K562 (cell line): ENCODE data around the gene FAM78A. TPM values are rescaled to one million over a fixed set of nuclear protein-coding genes. Genes with fewer than 3 reads are reported as not detected.
A peak's percentile ranks its signal among the peaks of the same experiment; 100 is the strongest.

ENCODE experiments used
- ATAC-seq: fragments of 200-7000 bp; cut with Tn5 transposase; 3 replicates; pipeline ENCODE4 v1.9.1; 2020; ENCODE audit warnings: moderate library complexity
- BruUV-seq: library from RNA; stranded (reverse); fragments of 400-500 nt; replicated peaks from 2 replicates; lab custom pipeline; 2021; lab: Mats Ljungman, UMichigan
- CTCF ChIA-PET: fragments of 300-600 bp; formaldehyde crosslinking; extraction: SDS; loops from one replicate; lab custom pipeline; 2021; ENCODE audit warnings: low intra/inter-chr PET ratio; lab: Yijun Ruan, JAX
- POLR2A ChIA-PET: fragments of 300-600, 350-650 bp; sonication (Branson Sonifier 250); formaldehyde crosslinking; extraction: SDS; loops from one replicate; lab custom pipeline; 2021; ENCODE audit warnings: antibody characterized with exemption, inconsistent platforms; lab: Yijun Ruan, JAX
- DNase-seq, 4 experiments: peaks; one replicate each; pipeline versions ENCODE4 v3.0.0 to v3.0.0-alpha.2; 2011 to 2018; ENCODE audit warnings: low spot score in 3 of 4, mixed read lengths in 3 of 4; ENCODE audit errors: extremely low read depth in 1 of 4
- FAIRE-seq: peaks from 2 replicates; lab custom pipeline; 2011; peaks lifted over from hg19 to GRCh38; lab: Jason Lieb, UNC
- H2AFZ ChIP-seq: 2 replicates; pipeline ENCODE4 v1.6.0; 2011; ENCODE audit warnings: low read depth, low read length, control low read depth, inconsistent platforms
- H3K27ac ChIP-seq: fragments of 200-600 bp; 3 replicates; pipeline ENCODE4 v1.8.0; 2011; ENCODE audit warnings: low read depth, mild to moderate bottlenecking, control low read depth, inconsistent platforms, low read length, moderate library complexity, mixed read lengths; ENCODE audit errors: extremely low read depth
- H3K27me3 ChIP-seq, 2 experiments: fragments of 300-600 bp in 1 of 2; 2 replicates in 1 of 2; 3 replicates in 1 of 2; pipeline versions ENCODE4 v1.6.0 to v1.8.0; 2011; ENCODE audit warnings: inconsistent platforms in 2 of 2, low read length in 2 of 2, mild to moderate bottlenecking in 1 of 2, mixed read lengths in 1 of 2, moderate library complexity in 1 of 2; ENCODE audit not compliant: control insufficient read depth in 2 of 2, insufficient read depth in 2 of 2
- H3K36me3 ChIP-seq: fragments of 300-600 bp; 3 replicates; pipeline ENCODE4 v1.8.0; 2011; ENCODE audit warnings: mild to moderate bottlenecking, low read length, inconsistent platforms; ENCODE audit not compliant: control insufficient read depth, insufficient read depth
- H3K4me1 ChIP-seq, 2 experiments: fragments of 200-600 bp in 1 of 2; replicated peaks in 1 of 2; 2 replicates in 1 of 2; 3 replicates in 1 of 2; pipeline versions ENCODE4 v1.5.1 to v1.8.0; 2011; ENCODE audit warnings: inconsistent platforms in 2 of 2, low read length in 2 of 2, mild to moderate bottlenecking in 1 of 2, mixed read lengths in 1 of 2, moderate library complexity in 1 of 2; ENCODE audit not compliant: control insufficient read depth in 2 of 2, insufficient read depth in 2 of 2
- H3K4me2 ChIP-seq: 2 replicates; pipeline ENCODE4 v1.6.1; 2011; ENCODE audit warnings: low read length, control low read depth, inconsistent platforms, mixed read lengths; ENCODE audit not compliant: insufficient read depth
- H3K4me3 ChIP-seq: fragments of 200-600 bp; sonication (generic), shearing (Covaris generic); 2 replicates; pipeline ENCODE4 v1.5.1; 2016; ENCODE audit warnings: control low read depth, inconsistent platforms
- H3K79me2 ChIP-seq: fragments of 200-600 bp; 3 replicates; pipeline ENCODE4 v1.8.0; 2011; ENCODE audit warnings: low read length, inconsistent platforms; ENCODE audit not compliant: control insufficient read depth, insufficient read depth
- H3K9ac ChIP-seq, 2 experiments: 2 replicates each; pipeline versions ENCODE4 v1.6.0 to v1.6.1; 2011; ENCODE audit warnings: low read depth in 2 of 2, low read length in 2 of 2, control low read depth in 1 of 2, inconsistent platforms in 1 of 2, mild to moderate bottlenecking in 1 of 2, mixed read lengths in 1 of 2; ENCODE audit not compliant: insufficient read depth in 1 of 2
- H3K9me1 ChIP-seq: one replicate; pipeline ENCODE4 v1.6.0; 2011; ENCODE audit warnings: inconsistent platforms, mild to moderate bottlenecking, low read length, moderate library complexity; ENCODE audit not compliant: control insufficient read depth, insufficient read depth
- H3K9me3 ChIP-seq: replicated peaks from 2 replicates; pipeline ENCODE4 v1.5.1; 2011; ENCODE audit warnings: low read depth, low read length, inconsistent platforms; ENCODE audit not compliant: control insufficient read depth, insufficient read depth
- H4K20me1 ChIP-seq: replicated peaks from 2 replicates; pipeline ENCODE4 v1.6.1; 2011; ENCODE audit warnings: low read length, inconsistent platforms, mixed read lengths; ENCODE audit not compliant: control insufficient read depth, insufficient read depth
- BHLHE40 ChIP-seq: IDR thresholded peaks from 2 replicates; pipeline ENCODE4 v1.6.1; 2011; ENCODE audit warnings: low read length, improper control_type of control experiment
- CHD2 ChIP-seq: IDR thresholded peaks from 2 replicates; pipeline ENCODE4 v1.6.1; 2011; ENCODE audit warnings: low read depth, low read length
- DMBX1 ChIP-seq: fragments of 250-450 bp; sonication (Bioruptor Pico); IDR thresholded peaks from 2 replicates; pipeline ENCODE4 v1.8.0; 2022; ENCODE audit warnings: inconsistent platforms, mild to moderate bottlenecking, moderate library complexity, borderline replicate concordance
- GTF2F1 ChIP-seq: IDR thresholded peaks from 2 replicates; pipeline ENCODE4 v1.6.1; 2011; ENCODE audit warnings: low read depth, low read length, improper control_type of control experiment
- HMGXB4 ChIP-seq: sonication (generic); formaldehyde crosslinking; IDR thresholded peaks from 2 replicates; pipeline ENCODE4 v1.8.1; 2023; ENCODE audit warnings: mild to moderate bottlenecking, missing genetic modification reagents
- JUND ChIP-seq, 2 experiments: IDR thresholded peaks; 2 replicates in 1 of 2; 3 replicates in 1 of 2; pipeline ENCODE4 v1.6.1; 2011; ENCODE audit warnings: borderline replicate concordance in 2 of 2, low read depth in 2 of 2, low read length in 2 of 2, improper control_type of control experiment in 1 of 2, missing biosample characterization in 1 of 2, missing genetic modification characterization in 1 of 2, missing genetic modification reagents in 1 of 2
- RAD21 ChIP-seq, 2 experiments: fragments of 250-450 bp in 1 of 2; fragments of 450-650 bp in 1 of 2; sonication (Bioruptor Pico) in 1 of 2; formaldehyde crosslinking in 1 of 2; IDR thresholded peaks in 1 of 2; conservative IDR thresholded peaks in 1 of 2; 2 replicates each; pipeline versions ENCODE4 v1.4.0 to v1.8.0; 2020 to 2022; ENCODE audit warnings: mild to moderate bottlenecking in 2 of 2, moderate library complexity in 1 of 2
- SREBF1 ChIP-seq: fragments of 150-350 bp; IDR thresholded peaks from 2 replicates; pipeline ENCODE4 v1.6.1; 2014; ENCODE audit warnings: antibody characterized with exemption, low read depth, low read length, borderline replicate concordance
- ZNF592 ChIP-seq: fragments of 450-650 bp; IDR thresholded peaks from 2 replicates; pipeline ENCODE4 v1.6.1; 2017; ENCODE audit warnings: antibody characterized with exemption, mild to moderate bottlenecking
- ZZZ3 ChIP-seq: fragments of 450-650 bp; IDR thresholded peaks from 2 replicates; pipeline ENCODE4 v1.6.1; 2016; ENCODE audit warnings: antibody characterized with exemption, mild to moderate bottlenecking, moderate library complexity
- WGBS: fragments of 100-300 bp; shearing (Covaris generic); methylation state at CpG from one replicate; pipeline ENCODE4 v1.1.6; 2016; ENCODE audit warnings: low coverage, mixed read lengths; ENCODE audit not compliant: insufficient coverage; ENCODE audit errors: missing lambda C conversion rate; 5-methylcytosine and 5-hydroxymethylcytosine counted together
- in situ Hi-C: fragments of 300-500 bp; cut with MboI; formaldehyde crosslinking; loops from 4 replicates; pipeline ENCODE4 v1.15.0; 2018; ENCODE audit warnings: inconsistent platforms, mixed read lengths
- intact Hi-C: fragments of 100-400 bp; cut with micrococcal nuclease; formaldehyde crosslinking; loops from 2 replicates; pipeline ENCODE4 v1.14.2; 2022
- polyA plus RNA-seq, 8 experiments: library from polyadenylated mRNA; depleted of rRNA in 4 of 8; stranded (reverse) in 5 of 8; unstranded in 3 of 8; fragments of >200 nt; fragmentation: Nextera tagmentation in 2 of 8; fragmentation: Illumina TruSeq in 1 of 8; extraction: Ambion mirVana in 2 of 8; extraction: Trizol in 1 of 8; gene quantifications; 2 replicates each; pipeline versions ENCODE4 v1.2.1 to v1.2.3, GENCODE V29; 2011 to 2014; ENCODE audit warnings: inconsistent platforms in 1 of 8, missing spikeins in 1 of 8
- total RNA-seq, 7 experiments: library from RNA; depleted of rRNA in 6 of 7; stranded (reverse); fragments of >200 nt in 6 of 7; fragmentation: Illumina TruSeq in 2 of 7; extraction: Trizol in 2 of 7; gene quantifications; 2 replicates each; pipeline versions ENCODE4 v1.2.1 to v1.2.3, GENCODE V29; 2011 to 2021; ENCODE audit warnings: low replicate concordance in 1 of 7

FAM78A gene
- total and polyA plus RNA-seq, 9 of the 15 experiments (the other 6 are each of a cell fraction or from before 2014, with no cell fraction given), result 0.56 to 103 (median 55.2) TPM

GRCh38 chr9:131234799-131235479 lies 41.4 kb downstream of the FAM78A start:
- CTCF ChIA-PET, result interaction anchor here (0.6 kb wide), 1 partner anchor 1168 kb away, joined by 3 read pairs; no protein-coding TSS in a partner anchor
- peak; percentile 1; the same call in 2 of the 3 replicates for ATAC-seq
- 0 out of 2 replicates have a peak, but pooled peaks cover 7% of the 10 kb centered on the region for H4K20me1 ChIP-seq
- H3K36me3 ChIP-seq, result peaks cover 51% of the 10 kb centered on the region
- peaks cover 0 to 6% of the 10 kb centered on the region in 2 experiments; a peak in 2 of 5 replicates for H3K27me3 ChIP-seq
- TF ChIP-seq CHD2 (peak; percentile 20; the same call in 1 of the 2 replicates), HMGXB4 (CRISPR knock-in tag) (peak; percentile 35; the same call in 1 of the 2 replicates), ZZZ3 (no peak), DMBX1 (CRISPR knock-in tag) (no peak), GTF2F1 (peak; percentile 42; the same call in 1 of the 2 replicates), BHLHE40 (0 out of 2 replicates have a peak, but pooled peaks have one; percentile 32), SREBF1 (no peak), JUND (IDR thresholded peaks at IDR 0.05; ENCODE audit: borderline replicate concordance, low read depth, low read length) (0 out of 2 replicates have a peak, but pooled peaks have one; percentile 7), JUND (tag; IDR thresholded peaks at IDR 0.05; ENCODE audit: borderline replicate concordance, low read depth, low read length) (no peak), RAD21 (CRISPR knock-in tag; conservative IDR thresholded peaks at IDR 0.05 in 1 of 2, IDR thresholded peaks at IDR 0.05 in 1 of 2) (no peak), ZNF592 (no peak)
- H3K79me2 ChIP-seq, result no peaks in the 10 kb centered on the region
- H2AFZ ChIP-seq, result no peak overlapping the region
- H3K27ac ChIP-seq, result no peak overlapping the region
- no peak for DNase-seq
- no peak overlapping the region for H3K4me2 ChIP-seq
- H3K4me3 ChIP-seq, result no peak overlapping the region
- H3K9me3 ChIP-seq, result no peaks in the 10 kb centered on the region
- in situ Hi-C loops (no loop called here), intact Hi-C loops (no loop called here)
- 82% methylated on average over 16 of the region's 16 CpGs for WGBS
- POLR2A ChIA-PET, result interaction anchor here (0.6 to 11.4 kb wide), 14 partner anchors 9 to 180 kb away, joined by 3 to 156 read pairs (median 4); no protein-coding TSS in a partner anchor
- peaks cover 3 to 31% of the 10 kb centered on the region in 2 experiments; a peak in 3 of 5 replicates for H3K4me1 ChIP-seq
- peaks cover 3% of the 10 kb centered on the region for H3K9me1 ChIP-seq
- H3K9ac ChIP-seq, result peak overlapping the region in 1 of 2 experiments; percentile 5; a peak in 2 of 4 replicates
- FAIRE-seq, result no peak
- BruUV-seq, result no TSS peak
